Urinary bladder (tissue), 4 donors: Measurements from ENCODE around the gene NPPB. TPM values are rescaled to one million over a fixed set of nuclear protein-coding genes. Genes with fewer than 3 reads are reported as not detected.
A peak's percentile ranks its signal among the peaks of the same experiment; 100 is the strongest.
"Not testable (repeated sequence)": the region's sequence is repeated elsewhere in the genome, so short reads cannot be mapped to it uniquely, and the experiment has no call there.

ENCODE experiments used
- DNase-seq: peaks from one replicate; pipeline ENCODE4 v3.0.0-alpha.2; 2015; ENCODE audit errors: extremely low spot score
- H3K27ac ChIP-seq: one replicate; pipeline ENCODE4 v1.5.1; 2013; ENCODE audit warnings: low read depth, mild to moderate bottlenecking, moderate library complexity
- H3K36me3 ChIP-seq: one replicate; pipeline ENCODE4 v1.6.1; 2013; ENCODE audit warnings: mild to moderate bottlenecking, moderate library complexity; ENCODE audit not compliant: insufficient read depth
- H3K4me1 ChIP-seq: one replicate; pipeline ENCODE4 v1.6.1; 2013; ENCODE audit warnings: mild to moderate bottlenecking, moderate library complexity; ENCODE audit not compliant: insufficient read depth
- H3K4me3 ChIP-seq: one replicate; pipeline ENCODE4 v1.5.1; 2013; ENCODE audit warnings: low read depth, low read length
- WGBS: extraction: QIAGEN DNeasy Blood & Tissue Kit; methylation state at CpG from one replicate; pipeline ENCODE4 v1.1.7; 2013; 5-methylcytosine and 5-hydroxymethylcytosine counted together
- polyA plus RNA-seq: library from polyadenylated mRNA; stranded (reverse); fragments of 200-250 nt; gene quantifications from one replicate; pipeline ENCODE4 v1.2.3, GENCODE V29; 2013
- total RNA-seq: library from RNA; depleted of rRNA; stranded (reverse); fragments of >200 nt; gene quantifications from one replicate; pipeline ENCODE4 v1.2.3, GENCODE V29; 2014
- donor health status: healthy with polysubstance abuse.
- donor health status: healthy.

The NPPB gene
- total RNA-seq: not detected
- polyA plus RNA-seq: not detected

GRCh38 chr1:11858613-11858967 is at the start of gene NPPB:
Gene NPPB (minus strand): TSS chr1:11858945. CDS start chr1:11858833, 112 bp downstream.
- Histone ChIP-seq H3K4me3 (no peak within 1 kb of the TSS), H3K36me3 (no peaks in the 10 kb centered on the region), H3K27ac (no peak within 1 kb of the TSS), H3K4me1 (no peaks in the 10 kb centered on the region)
- no peak for DNase-seq
- 23% methylated on average over 16 of the region's 16 CpGs for WGBS

DNA sequence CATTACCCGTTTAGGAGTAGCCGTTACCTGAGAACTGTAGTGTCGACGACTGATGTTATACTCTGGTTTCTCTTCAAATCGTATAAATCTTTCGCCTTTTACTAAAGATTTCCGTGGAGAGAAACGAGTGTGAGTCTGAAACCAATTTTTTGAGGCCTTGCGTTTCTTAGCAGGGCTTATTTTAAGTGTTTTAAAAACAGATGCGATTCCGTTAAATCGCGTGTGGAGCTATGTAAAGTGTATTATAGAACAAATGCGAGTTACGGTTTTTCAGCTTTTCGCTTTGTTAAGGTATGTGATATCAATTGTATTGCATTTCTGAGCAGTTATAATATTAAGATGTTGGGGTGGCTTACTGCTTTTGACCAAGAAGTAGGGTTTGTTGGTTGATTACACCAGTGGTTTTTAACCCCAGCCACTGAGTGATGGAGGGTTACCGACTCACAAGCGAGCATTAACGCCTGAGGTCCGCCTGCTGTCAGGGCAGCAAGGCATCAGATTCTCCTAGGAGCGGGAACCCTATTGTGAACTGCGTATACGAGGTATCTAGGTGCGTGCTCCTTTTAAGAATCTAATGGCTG is 49.4 kb upstream of the NPPB start:
- Histone ChIP-seq H3K27ac (peak overlapping the region; percentile 98), H3K4me3 (peak overlapping the region; percentile 35), H3K4me1 (no peaks in the 10 kb centered on the region), H3K36me3 (no peaks in the 10 kb centered on the region)
- WGBS: under 1% methylated on average over 24 of the region's 24 CpGs
- DNase-seq: peak; percentile 94

DNA sequence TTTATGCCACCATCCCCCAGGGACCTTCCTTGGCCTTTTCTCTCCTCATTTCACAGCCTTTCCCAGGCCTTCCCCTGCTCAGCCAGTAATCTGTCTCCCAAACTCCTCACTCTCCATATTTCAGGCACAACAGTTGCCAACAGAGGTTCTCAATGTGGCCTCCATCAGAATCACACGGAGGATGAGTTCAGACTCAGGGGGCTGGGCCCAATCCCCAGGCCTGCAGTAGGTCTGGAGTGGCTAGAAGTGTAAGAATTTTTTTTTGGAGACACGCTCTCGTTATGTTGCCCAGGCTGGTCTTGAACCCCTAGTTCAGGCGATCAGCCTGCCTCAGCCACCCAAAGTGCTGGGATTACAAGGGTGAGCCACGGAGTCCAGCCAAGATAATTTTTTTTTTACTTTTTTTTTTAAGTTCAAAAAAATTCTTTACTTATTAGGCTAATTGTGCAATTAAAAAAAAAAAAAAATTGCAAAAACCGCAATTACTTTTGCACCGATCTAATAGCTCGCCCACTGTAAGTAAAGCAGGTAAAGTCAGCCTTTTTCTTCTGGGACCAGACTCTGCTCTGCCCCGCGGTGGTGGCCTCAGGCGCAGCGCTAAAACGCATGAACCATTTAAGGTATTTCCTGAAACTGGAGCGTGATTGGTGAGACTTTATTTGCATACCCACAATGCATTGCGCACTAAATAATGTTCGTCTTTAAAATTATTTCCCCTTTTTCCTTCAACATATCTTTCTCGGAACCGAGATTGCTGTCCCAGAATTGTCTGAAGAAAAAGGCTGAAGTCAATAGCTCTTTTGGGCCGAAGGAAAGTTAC is 48.7 kb upstream of the NPPB start:
- Histone ChIP-seq H3K4me3 (no peak overlapping the region), H3K4me1 (no peaks in the 10 kb centered on the region), H3K36me3 (no peaks in the 10 kb centered on the region), H3K27ac (peak overlapping the region; percentile 98)
- 13% methylated on average over 19 of the region's 19 CpGs for WGBS
- DNase-seq: peak; percentile 96

DNA sequence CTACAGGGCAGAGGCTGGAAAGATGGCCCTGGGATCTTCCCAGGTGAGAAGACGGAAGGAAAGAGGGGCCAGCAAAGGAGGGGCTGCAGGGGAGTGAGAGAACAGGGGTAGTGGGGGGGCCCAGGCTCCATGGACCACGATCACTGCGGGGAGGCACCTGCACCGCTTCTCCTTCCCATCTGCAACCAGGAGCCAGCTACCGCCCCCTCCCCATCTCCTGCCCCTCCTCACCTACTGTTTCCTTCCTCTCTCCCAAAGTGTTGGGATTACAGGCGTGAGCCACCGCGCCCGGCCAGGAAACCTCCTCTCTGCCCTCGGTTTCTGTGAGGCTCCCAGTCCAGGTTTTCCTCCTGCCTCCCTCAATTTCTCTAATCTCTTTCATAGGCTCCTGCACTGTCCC is 48.1 kb upstream of the NPPB start:
- 72% methylated on average over 10 of the region's 10 CpGs for WGBS
- Histone ChIP-seq H3K27ac (no peak overlapping the region), H3K4me3 (no peak overlapping the region), H3K36me3 (no peaks in the 10 kb centered on the region), H3K4me1 (no peaks in the 10 kb centered on the region)
- no peak for DNase-seq

DNA sequence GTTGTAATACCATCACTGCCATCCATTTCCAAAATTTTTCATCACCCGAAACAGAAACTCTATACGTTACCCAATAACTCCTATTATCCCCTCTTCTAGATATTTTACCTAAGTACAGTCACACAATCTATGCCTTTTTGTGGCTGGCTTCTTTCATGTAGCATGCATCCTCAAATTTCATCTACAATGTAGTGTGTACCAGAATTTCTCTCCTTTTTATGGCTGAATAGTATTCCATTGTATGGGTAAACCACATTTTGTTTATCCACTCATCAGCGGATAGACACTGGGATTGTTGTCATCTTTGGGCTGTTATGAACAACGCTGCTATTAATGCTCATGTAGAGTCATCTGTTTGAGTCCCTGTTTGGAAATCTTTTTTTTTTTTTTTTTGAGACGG is 46.2 kb upstream of the NPPB start:
- no peaks in the 10 kb centered on the region for H3K4me1 ChIP-seq
- no peak for DNase-seq
- 93% methylated on average over 5 of the region's 5 CpGs for WGBS
- H3K36me3 ChIP-seq: no peaks in the 10 kb centered on the region
- H3K4me3 ChIP-seq: no peak overlapping the region
- no peak overlapping the region for H3K27ac ChIP-seq

GRCh38 chr1:11904156-11904555 is 45.4 kb upstream of the NPPB start:
- 88% methylated on average over 5 of the region's 5 CpGs for WGBS
- not testable (repeated sequence) for DNase-seq, H3K27ac ChIP-seq, H3K4me1 ChIP-seq, H3K4me3 ChIP-seq, H3K36me3 ChIP-seq

GRCh38 chr1:11903210-11903609 is 44.5 kb upstream of the NPPB start:
- no peaks in the 10 kb centered on the region for H3K4me1 ChIP-seq
- 93% methylated on average over 1 of the region's 1 CpG for WGBS
- H3K36me3 ChIP-seq: no peaks in the 10 kb centered on the region
- H3K4me3 ChIP-seq: no peak overlapping the region
- H3K27ac ChIP-seq: no peak overlapping the region
- DNase-seq: no peak

DNA sequence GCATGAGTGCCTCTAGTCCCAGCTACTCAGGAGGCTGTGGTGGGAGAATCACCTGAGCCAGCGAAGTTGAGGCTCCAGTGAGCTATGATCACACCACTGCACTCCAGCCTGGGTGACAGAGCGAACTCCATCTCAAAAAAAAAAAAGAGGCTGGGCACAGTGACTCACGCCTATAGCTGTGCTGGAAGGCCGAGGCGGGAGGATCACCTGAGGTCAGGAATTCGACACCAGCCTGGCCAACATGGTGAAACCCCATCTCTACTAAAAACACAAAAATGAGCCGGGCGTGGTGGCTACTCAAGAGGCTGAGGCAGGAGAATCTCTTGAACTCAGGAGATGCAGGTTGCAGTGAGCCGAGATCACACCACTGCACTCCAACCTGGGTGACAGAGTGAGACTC is 42.7 kb upstream of the NPPB start:
- H3K4me3 ChIP-seq, H3K36me3 ChIP-seq, DNase-seq, H3K27ac ChIP-seq, H3K4me1 ChIP-seq: not testable (repeated sequence)
- 67% methylated on average over 9 of the region's 9 CpGs for WGBS

GRCh38 chr1:11898831-11899467 is 40.2 kb upstream of the NPPB start:
- no peaks in the 10 kb centered on the region for H3K36me3 ChIP-seq
- H3K27ac ChIP-seq: no peak overlapping the region
- no peak overlapping the region for H3K4me3 ChIP-seq
- 16% methylated on average over 26 of the region's 26 CpGs for WGBS
- DNase-seq: no peak
- H3K4me1 ChIP-seq: no peaks in the 10 kb centered on the region

- H3K36me3 ChIP-seq: no peaks in the 10 kb centered on the region
- H3K27ac ChIP-seq: no peak overlapping the region
- no peak overlapping the region for H3K4me3 ChIP-seq
- H3K4me1 ChIP-seq: no peaks in the 10 kb centered on the region
- DNase-seq: no peak
- 25% methylated on average over 38 of the region's 38 CpGs for WGBS
Measured at GRCh38 chr1:11898086-11898785, 39.5 kb upstream of the NPPB start.

DNA sequence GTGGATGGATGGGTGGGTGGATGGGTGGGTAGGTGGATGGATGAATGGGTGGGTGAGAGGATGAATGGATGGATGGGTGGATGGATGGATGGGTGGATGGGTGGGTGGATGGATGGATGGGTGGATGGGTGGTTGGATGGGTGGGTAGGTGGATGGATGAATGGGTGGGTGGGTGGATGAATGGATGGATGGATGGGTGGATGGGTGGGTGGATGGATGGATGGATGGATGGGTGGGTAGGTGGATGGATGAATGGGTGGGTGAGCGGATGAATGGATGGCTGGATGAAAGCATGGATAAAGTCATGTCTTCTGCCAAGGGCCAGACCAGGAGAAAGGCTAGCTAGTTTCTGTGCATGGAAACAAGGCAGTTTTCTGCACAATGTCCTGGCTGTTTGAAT is 35.8 kb upstream of the NPPB start:
- 74% methylated on average over 1 of the region's 1 CpG for WGBS
- H3K36me3 ChIP-seq, H3K4me1 ChIP-seq, DNase-seq, H3K4me3 ChIP-seq, H3K27ac ChIP-seq: not testable (repeated sequence)

DNA sequence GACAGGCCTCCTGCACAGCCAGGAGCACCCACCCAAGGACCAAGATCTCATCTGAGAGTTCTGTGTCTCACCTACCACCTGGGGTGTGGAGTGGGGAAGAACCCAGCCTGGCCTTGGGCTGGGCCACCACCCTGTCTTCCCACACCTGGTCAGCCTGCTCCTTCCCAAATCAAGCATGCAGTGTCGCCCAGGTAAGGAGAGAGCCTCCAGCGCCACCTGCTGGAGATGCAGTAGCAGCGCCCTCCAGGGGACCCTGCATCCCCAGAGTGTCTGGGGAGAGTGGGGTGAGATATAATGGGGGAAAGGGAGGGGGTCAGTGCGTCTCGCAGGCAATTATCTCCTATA is 35.1 kb upstream of the NPPB start:
- Histone ChIP-seq H3K4me3 (no peak overlapping the region), H3K27ac (no peak overlapping the region), H3K36me3 (no peaks in the 10 kb centered on the region), H3K4me1 (no peaks in the 10 kb centered on the region)
- WGBS: 1% methylated on average over 5 of the region's 5 CpGs
- no peak for DNase-seq

GRCh38 chr1:11891433-11892186 is 32.9 kb upstream of the NPPB start:
- Histone ChIP-seq H3K4me3 (no peak overlapping the region), H3K4me1 (no peaks in the 10 kb centered on the region), H3K36me3 (no peaks in the 10 kb centered on the region), H3K27ac (no peak overlapping the region)
- DNase-seq: no peak
- WGBS: 84% methylated on average over 6 of the region's 6 CpGs
